ENCODE data around the gene PLEKHJ1.

PLEKHJ1 gene

DNA sequence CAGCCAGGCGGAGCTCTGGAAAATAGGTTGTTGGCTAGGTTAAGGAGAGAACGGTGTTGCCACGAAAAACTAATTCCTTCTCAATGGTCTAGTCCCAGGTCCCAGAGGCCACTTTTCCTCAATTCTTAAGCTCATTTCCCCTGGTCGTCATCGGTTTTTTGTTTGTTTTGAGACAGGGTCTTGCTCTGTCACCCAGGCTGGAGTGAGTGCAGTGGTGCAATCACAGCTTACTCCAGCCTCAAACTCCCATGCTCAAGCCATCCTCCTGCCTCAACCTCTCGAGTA, 1.7 kb upstream of the PLEKHJ1 start:
- Histone ChIP-seq H3K27me3 (replicated peaks; ENCODE audit: control insufficient read depth, insufficient read depth, low read length) (no peaks in the 10 kb centered on the region), H3K4me1 (ENCODE audit: control insufficient read depth, insufficient read depth, low read length) (peaks cover 54% of the 10 kb centered on the region), H3K9ac (ENCODE audit: low read length) (peak overlapping the region; percentile 97), H3K36me3 (ENCODE audit: control insufficient read depth, insufficient read depth, low read length, severe bottlenecking) (peaks cover 12% of the 10 kb centered on the region), H3K4me3 (ENCODE audit: low read length) (peak overlapping the region; percentile 89), H3K9me3 (ENCODE audit: control insufficient read depth, low read length) (no peaks in the 10 kb centered on the region)
- DNase-seq (ENCODE audit: low read depth), result no peak

- Histone ChIP-seq H3K9me3 (ENCODE audit: control insufficient read depth, low read length) (no peaks in the 10 kb centered on the region), H3K27me3 (replicated peaks; ENCODE audit: control insufficient read depth, insufficient read depth, low read length) (no peaks in the 10 kb centered on the region), H3K4me3 (ENCODE audit: low read length) (peak overlapping the region; percentile 89), H3K9ac (ENCODE audit: low read length) (peak overlapping the region; percentile 97), H3K4me1 (ENCODE audit: control insufficient read depth, insufficient read depth, low read length) (peaks cover 54% of the 10 kb centered on the region), H3K36me3 (ENCODE audit: control insufficient read depth, insufficient read depth, low read length, severe bottlenecking) (peaks cover 17% of the 10 kb centered on the region)
- no peak for DNase-seq (ENCODE audit: low read depth)
Measured at GRCh38 chr19:2237051-2237868, 1.1 kb upstream of the PLEKHJ1 start.

DNA sequence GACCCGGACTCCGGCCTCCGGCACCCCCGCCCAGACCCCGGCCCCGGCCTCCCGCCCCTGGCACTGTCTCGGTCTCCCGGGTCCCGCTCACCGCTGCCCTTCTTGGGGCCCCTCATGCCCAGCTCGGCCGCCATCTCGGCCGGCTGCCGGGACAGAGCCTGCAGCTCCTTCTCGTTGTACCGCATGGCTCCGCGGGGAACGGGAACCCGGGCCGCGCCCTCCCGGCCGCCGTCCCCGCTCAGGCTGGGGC, 140 bp downstream of the PLEKHJ1 start:
- H3K4me3 ChIP-seq (ENCODE audit: low read length), result peak overlapping the region; percentile 89
- H3K27me3 ChIP-seq (replicated peaks; ENCODE audit: control insufficient read depth, insufficient read depth, low read length), result no peaks in the 10 kb centered on the region
- H3K9ac ChIP-seq (ENCODE audit: low read length), result peak overlapping the region; percentile 97
- H3K9me3 ChIP-seq (ENCODE audit: control insufficient read depth, low read length), result no peaks in the 10 kb centered on the region
- peaks cover 46% of the 10 kb centered on the region for H3K4me1 ChIP-seq (ENCODE audit: control insufficient read depth, insufficient read depth, low read length)
- H3K36me3 ChIP-seq (ENCODE audit: control insufficient read depth, insufficient read depth, low read length, severe bottlenecking), result peaks cover 18% of the 10 kb centered on the region
- DNase-seq (ENCODE audit: low read depth), result no peak

- DNase-seq (ENCODE audit: low read depth), result peak; percentile 52
- peaks cover 22% of the 10 kb centered on the region for H3K36me3 ChIP-seq (ENCODE audit: control insufficient read depth, insufficient read depth, low read length, severe bottlenecking)
- H3K27me3 ChIP-seq (replicated peaks; ENCODE audit: control insufficient read depth, insufficient read depth, low read length), result no peaks in the 10 kb centered on the region
- H3K4me1 ChIP-seq (ENCODE audit: control insufficient read depth, insufficient read depth, low read length), result peaks cover 41% of the 10 kb centered on the region
- peak overlapping the region; percentile 89 for H3K4me3 ChIP-seq (ENCODE audit: low read length)
- peak overlapping the region; percentile 97 for H3K9ac ChIP-seq (ENCODE audit: low read length)
- no peaks in the 10 kb centered on the region for H3K9me3 ChIP-seq (ENCODE audit: control insufficient read depth, low read length)
Measured at GRCh38 chr19:2235381-2236063, 607 bp downstream of the PLEKHJ1 start.

DNA sequence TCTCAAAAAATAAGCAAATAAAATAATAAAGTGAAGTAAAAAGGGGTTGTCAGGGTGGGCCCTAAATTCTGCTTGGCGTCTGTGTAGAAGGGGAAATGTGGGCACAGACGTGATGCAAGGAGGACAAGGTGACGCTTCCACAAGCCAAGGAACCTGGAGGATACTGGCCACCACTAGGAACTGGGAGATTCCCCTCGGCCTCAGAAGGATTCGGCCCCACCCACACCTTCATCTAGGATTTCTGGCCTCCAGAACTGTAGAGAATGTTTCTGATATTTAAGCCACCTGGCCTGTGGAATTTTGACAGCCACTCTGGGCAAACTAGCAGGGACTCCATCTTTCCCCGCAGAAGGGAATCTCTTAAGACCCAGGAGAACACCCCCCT, 1.1 kb downstream of the PLEKHJ1 start:
- peak; percentile 14 for DNase-seq (ENCODE audit: low read depth)
- Histone ChIP-seq H3K4me3 (ENCODE audit: low read length) (peak overlapping the region; percentile 89), H3K9me3 (ENCODE audit: control insufficient read depth, low read length) (no peaks in the 10 kb centered on the region), H3K36me3 (ENCODE audit: control insufficient read depth, insufficient read depth, low read length, severe bottlenecking) (peaks cover 27% of the 10 kb centered on the region), H3K9ac (ENCODE audit: low read length) (peak overlapping the region; percentile 97), H3K27me3 (replicated peaks; ENCODE audit: control insufficient read depth, insufficient read depth, low read length) (no peaks in the 10 kb centered on the region), H3K4me1 (ENCODE audit: control insufficient read depth, insufficient read depth, low read length) (peaks cover 36% of the 10 kb centered on the region)

DNA sequence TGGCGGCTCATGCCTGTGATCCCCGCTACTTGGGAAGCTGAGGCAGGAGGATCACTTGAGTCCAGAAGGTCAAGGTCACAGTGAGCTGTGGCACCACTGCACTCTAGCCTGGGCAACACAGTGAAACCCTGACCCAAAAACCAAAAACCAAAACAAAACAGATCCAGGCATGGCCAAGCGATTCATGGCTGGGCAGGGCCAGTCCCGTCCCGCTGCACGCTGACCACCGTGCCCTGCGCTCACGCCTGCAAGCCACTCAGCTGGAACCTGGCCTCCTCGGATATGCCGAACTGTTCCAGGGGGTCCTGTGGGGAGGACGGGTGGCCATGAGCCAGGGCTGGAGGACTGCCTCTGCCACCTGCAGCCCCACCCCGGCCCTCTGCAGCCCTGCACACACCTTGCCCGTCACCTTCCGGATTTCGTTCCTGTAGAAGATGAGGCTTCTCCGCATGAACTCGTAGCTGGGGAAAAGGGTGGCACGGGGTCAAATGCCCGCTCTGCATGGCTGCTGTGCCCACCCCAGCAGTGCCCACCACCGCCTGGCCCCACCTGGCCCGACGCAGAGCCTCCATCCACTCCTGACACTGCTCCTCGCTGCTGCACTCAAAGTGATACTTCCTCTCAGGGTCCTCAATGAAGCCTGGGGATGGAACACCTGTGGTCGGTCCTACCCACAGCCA, 2.4 kb downstream of the PLEKHJ1 start:
- no peak for DNase-seq (ENCODE audit: low read depth)
- Histone ChIP-seq H3K36me3 (ENCODE audit: control insufficient read depth, insufficient read depth, low read length, severe bottlenecking) (peaks cover 39% of the 10 kb centered on the region), H3K4me1 (ENCODE audit: control insufficient read depth, insufficient read depth, low read length) (peaks cover 25% of the 10 kb centered on the region), H3K9me3 (ENCODE audit: control insufficient read depth, low read length) (no peaks in the 10 kb centered on the region), H3K4me3 (ENCODE audit: low read length) (no peak overlapping the region), H3K27me3 (replicated peaks; ENCODE audit: control insufficient read depth, insufficient read depth, low read length) (no peaks in the 10 kb centered on the region), H3K9ac (ENCODE audit: low read length) (peak overlapping the region; percentile 6)

DNA sequence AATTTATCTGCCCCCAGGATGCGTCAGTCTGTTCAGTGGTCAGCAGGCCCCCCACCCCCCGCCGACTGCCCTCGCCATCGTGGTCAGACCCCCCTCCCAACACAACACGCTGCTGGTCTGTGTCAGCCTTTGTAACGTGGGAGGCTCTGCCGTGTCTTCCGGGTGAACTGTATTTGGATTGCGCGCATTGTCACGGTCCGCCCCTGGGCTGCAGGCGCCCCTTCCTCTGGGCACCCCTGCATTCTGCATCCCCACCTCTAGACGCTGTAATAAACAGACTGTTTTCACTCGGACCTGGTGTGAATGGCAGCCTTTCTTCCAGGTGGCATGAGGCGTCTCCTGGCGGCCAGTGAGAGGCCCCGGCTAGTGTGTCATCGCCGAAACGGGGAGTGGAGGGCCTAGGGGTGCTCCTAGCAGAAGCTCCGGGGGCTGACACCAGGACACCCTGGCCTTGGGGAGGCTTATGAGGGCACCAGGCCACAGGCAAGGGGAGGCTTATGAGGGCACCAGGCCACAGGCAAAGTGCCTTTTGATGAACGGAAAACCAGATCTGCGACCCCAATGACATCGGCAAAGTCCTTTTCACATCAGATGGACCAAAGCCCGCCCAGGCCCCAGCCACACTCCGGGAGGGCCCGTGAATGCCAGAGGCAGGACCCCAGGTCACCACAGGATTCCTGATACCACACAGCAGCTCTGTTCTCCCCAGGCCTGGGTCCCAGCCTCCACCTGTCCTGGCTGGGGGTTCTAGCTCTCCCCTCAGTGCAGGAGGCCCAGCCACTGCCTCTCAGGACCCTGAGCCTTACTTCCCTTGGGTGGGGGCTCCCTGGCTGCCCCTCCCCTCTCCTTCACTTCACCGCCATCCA, 3.6 kb downstream of the PLEKHJ1 start:
- no peak overlapping the region for H3K4me3 ChIP-seq (ENCODE audit: low read length)
- H3K9me3 ChIP-seq (ENCODE audit: control insufficient read depth, low read length), result no peaks in the 10 kb centered on the region
- peak overlapping the region; percentile 16 for H3K9ac ChIP-seq (ENCODE audit: low read length)
- peaks cover 48% of the 10 kb centered on the region for H3K36me3 ChIP-seq (ENCODE audit: control insufficient read depth, insufficient read depth, low read length, severe bottlenecking)
- DNase-seq (ENCODE audit: low read depth), result no peak
- H3K27me3 ChIP-seq (replicated peaks; ENCODE audit: control insufficient read depth, insufficient read depth, low read length), result no peaks in the 10 kb centered on the region
- H3K4me1 ChIP-seq (ENCODE audit: control insufficient read depth, insufficient read depth, low read length), result peaks cover 13% of the 10 kb centered on the region

DNA sequence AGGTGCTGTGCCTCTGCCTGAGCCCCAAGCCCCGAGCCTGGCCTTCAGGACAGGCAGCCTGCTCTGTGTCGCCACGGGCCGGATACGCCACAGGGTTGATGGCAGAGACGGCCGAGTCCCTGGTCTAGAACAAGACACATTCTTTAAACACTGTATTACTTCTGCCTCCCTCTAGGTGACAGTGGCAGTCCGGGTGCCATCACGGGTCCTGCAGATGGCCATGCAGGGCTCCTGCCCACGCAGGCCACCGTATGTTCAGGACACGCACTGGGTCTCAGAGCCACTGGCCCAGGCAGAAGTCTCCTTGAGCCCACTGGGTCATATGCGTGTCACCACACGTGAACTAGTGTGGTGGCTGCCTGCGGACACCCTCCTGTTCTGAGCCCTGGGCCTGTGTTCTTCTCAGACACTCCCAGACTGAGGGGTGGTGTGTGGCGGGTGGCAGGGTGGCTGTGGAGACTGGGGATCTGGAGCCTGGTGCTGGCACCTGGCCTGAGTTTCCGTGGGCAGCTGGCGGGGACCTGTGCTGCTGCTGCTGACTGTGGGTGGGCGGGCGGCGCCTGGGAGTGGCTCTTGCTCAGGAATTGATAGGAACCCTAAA, 4.4 kb downstream of the PLEKHJ1 start:
- DNase-seq (ENCODE audit: low read depth), result no peak
- Histone ChIP-seq H3K9me3 (ENCODE audit: control insufficient read depth, low read length) (no peaks in the 10 kb centered on the region), H3K36me3 (ENCODE audit: control insufficient read depth, insufficient read depth, low read length, severe bottlenecking) (peaks cover 49% of the 10 kb centered on the region)

GRCh38 chr19:2230807-2231533, 5.2 kb downstream of the PLEKHJ1 start:
- Histone ChIP-seq H3K4me3 (ENCODE audit: low read length) (no peak overlapping the region), H3K4me1 (ENCODE audit: control insufficient read depth, insufficient read depth, low read length) (peaks cover 10% of the 10 kb centered on the region), H3K27me3 (replicated peaks; ENCODE audit: control insufficient read depth, insufficient read depth, low read length) (no peaks in the 10 kb centered on the region), H3K9me3 (ENCODE audit: control insufficient read depth, low read length) (no peaks in the 10 kb centered on the region), H3K36me3 (ENCODE audit: control insufficient read depth, insufficient read depth, low read length, severe bottlenecking) (peaks cover 57% of the 10 kb centered on the region), H3K9ac (ENCODE audit: low read length) (peak overlapping the region; percentile 4)
- DNase-seq (ENCODE audit: low read depth), result no peak

More for the DNA sequence above, 4.4 kb downstream of the PLEKHJ1 start:
- Histone ChIP-seq H3K4me1 (ENCODE audit: control insufficient read depth, insufficient read depth, low read length) (peaks cover 10% of the 10 kb centered on the region), H3K27me3 (replicated peaks; ENCODE audit: control insufficient read depth, insufficient read depth, low read length) (no peaks in the 10 kb centered on the region), H3K9ac (ENCODE audit: low read length) (no peak overlapping the region), H3K4me3 (ENCODE audit: low read length) (no peak overlapping the region)

- peaks cover 66% of the 10 kb centered on the region for H3K36me3 ChIP-seq (ENCODE audit: control insufficient read depth, insufficient read depth, low read length, severe bottlenecking)
- no peak overlapping the region for H3K4me3 ChIP-seq (ENCODE audit: low read length)
- no peak overlapping the region for H3K9ac ChIP-seq (ENCODE audit: low read length)
Measured at GRCh38 chr19:2230033-2230531, 6.0 kb downstream of the PLEKHJ1 start.

More at GRCh38 chr19:2230033-2230531, 6.0 kb downstream of the PLEKHJ1 start:
- no peaks in the 10 kb centered on the region for H3K27me3 ChIP-seq (replicated peaks; ENCODE audit: control insufficient read depth, insufficient read depth, low read length)
- no peak for DNase-seq (ENCODE audit: low read depth)
- no peaks in the 10 kb centered on the region for H3K9me3 ChIP-seq (ENCODE audit: control insufficient read depth, low read length)
- peaks cover 8% of the 10 kb centered on the region for H3K4me1 ChIP-seq (ENCODE audit: control insufficient read depth, insufficient read depth, low read length)

Measured in adipocyte (in vitro differentiated cells).